OCI-LY1 (cell line): ENCODE measurements around the gene EIF2S3B.
A peak's percentile ranks its signal among the peaks of the same experiment; 100 is the strongest.

Source experiments
- H2AFZ ChIP-seq: fragments of 200-600 bp; sonication (generic), shearing (Covaris generic); 2 replicates; pipeline ENCODE4 v1.6.0; 2014; ENCODE audit warnings: antibody characterized with exemption, mild to moderate bottlenecking, low read length
- H3F3A ChIP-seq: fragments of 200-600 bp; sonication (generic), shearing (Covaris generic); 2 replicates; pipeline ENCODE4 v1.6.0; 2014; ENCODE audit warnings: mild to moderate bottlenecking, antibody characterized with exemption, low read length, moderate library complexity; ENCODE audit not compliant: insufficient read depth
- H3K27ac ChIP-seq: fragments of 200-600 bp; sonication (generic); 2 replicates; pipeline ENCODE4 v1.5.1; 2014; ENCODE audit warnings: low read length, mixed run types, mild to moderate bottlenecking, low read depth; ENCODE audit not compliant: poor library complexity, severe bottlenecking
- H3K27me3 ChIP-seq: fragments of 200-600 bp; sonication (generic); 2 replicates; pipeline ENCODE4 v1.6.0; 2014; ENCODE audit warnings: antibody characterized with exemption, mild to moderate bottlenecking, low read length, moderate library complexity; ENCODE audit not compliant: insufficient read depth
- H3K36me3 ChIP-seq: fragments of 200-600 bp; sonication (generic); 2 replicates; pipeline ENCODE4 v1.6.1; 2014; ENCODE audit warnings: mild to moderate bottlenecking, antibody characterized with exemption, low read length, moderate library complexity, mixed read lengths; ENCODE audit not compliant: insufficient read depth
- H3K4me1 ChIP-seq: fragments of 200-600 bp; sonication (generic); 2 replicates; pipeline ENCODE4 v1.5.1; 2014; ENCODE audit warnings: mild to moderate bottlenecking, low read length, moderate library complexity; ENCODE audit not compliant: insufficient read depth, severe bottlenecking
- H3K4me2 ChIP-seq: fragments of 200-600 bp; sonication (generic), shearing (Covaris generic); 2 replicates; pipeline ENCODE4 v1.6.1; 2014; ENCODE audit warnings: low read length
- H3K4me3 ChIP-seq: fragments of 200-600 bp; sonication (generic); 2 replicates; pipeline ENCODE4 v1.5.1; 2014; ENCODE audit warnings: low read length, low read depth, mild to moderate bottlenecking, mixed read lengths; ENCODE audit not compliant: poor library complexity, severe bottlenecking
- H3K79me2 ChIP-seq: fragments of 200-600 bp; shearing (Covaris generic); 2 replicates; pipeline ENCODE4 v1.6.1; 2016; ENCODE audit warnings: mixed run types, low read length, mixed read lengths; ENCODE audit not compliant: insufficient read depth
- H3K9ac ChIP-seq: fragments of 200-600 bp; sonication (generic), shearing (Covaris generic); 2 replicates; pipeline ENCODE4 v1.6.1; 2014; ENCODE audit warnings: mild to moderate bottlenecking, low read length, mixed read lengths
- H3K9me2 ChIP-seq: fragments of 200-600 bp; sonication (generic), shearing (Covaris generic); 2 replicates; pipeline ENCODE4 v1.6.1; 2014; ENCODE audit warnings: low read depth, mild to moderate bottlenecking, low read length, mixed read lengths
- H3K9me3 ChIP-seq: fragments of 200-600 bp; shearing (Covaris generic); 2 replicates; pipeline ENCODE4 v1.6.1; 2014; ENCODE audit warnings: low read length, mixed read lengths
- H4K20me1 ChIP-seq: fragments of 200-600 bp; sonication (generic), shearing (Covaris generic); 2 replicates; pipeline ENCODE4 v1.6.0; 2016; ENCODE audit warnings: mild to moderate bottlenecking, low read length; ENCODE audit not compliant: insufficient read depth
- CTCF ChIP-seq: fragments of 200-600 bp; sonication (generic), shearing (Covaris generic); IDR thresholded peaks from 2 replicates; pipeline ENCODE4 v1.5.1; 2017; ENCODE audit warnings: mild to moderate bottlenecking, antibody characterized with exemption, low read length, moderate library complexity, mixed read lengths
- EZH2 ChIP-seq: fragments of 200-600 bp; sonication (generic), shearing (Covaris generic); IDR thresholded peaks from 2 replicates; pipeline ENCODE4 v1.8.0; 2017; ENCODE audit warnings: borderline replicate concordance, mixed run types, mild to moderate bottlenecking, antibody characterized with exemption, low read length, moderate library complexity, mixed read lengths

EIF2S3B gene

GRCh38 chr12:10554756-10555481, 49.2 kb downstream of the EIF2S3B start:
- Histone ChIP-seq H3K9ac (peak overlapping the region; percentile 51), H3F3A (peaks cover 10% of the 10 kb centered on the region; the same call in 1 of the 2 replicates), H3K9me2 (no peaks in the 10 kb centered on the region), H2AFZ (no peak overlapping the region), H3K9me3 (peaks cover 12% of the 10 kb centered on the region), H3K36me3 (peaks cover 5% of the 10 kb centered on the region; the same call in 1 of the 2 replicates), H3K4me2 (peak overlapping the region; percentile 21), H4K20me1 (no peaks in the 10 kb centered on the region), H3K27ac (peak overlapping the region; percentile 99), H3K4me1 (peaks cover 66% of the 10 kb centered on the region), H3K27me3 (no peaks in the 10 kb centered on the region), H3K4me3 (peak overlapping the region; percentile 3), H3K79me2 (no peaks in the 10 kb centered on the region)
- no peak for TF ChIP-seq EZH2

GRCh38 chr12:10557329-10557728, 51.6 kb downstream of the EIF2S3B start:
- Histone ChIP-seq H3K9me3 (peaks cover 11% of the 10 kb centered on the region), H3K4me1 (peaks cover 90% of the 10 kb centered on the region), H3K27me3 (no peaks in the 10 kb centered on the region), H2AFZ (no peak overlapping the region), H3K9me2 (no peaks in the 10 kb centered on the region), H3K27ac (peak overlapping the region; percentile 99), H4K20me1 (no peaks in the 10 kb centered on the region), H3K4me2 (peak overlapping the region; percentile 83), H3K9ac (peak overlapping the region; percentile 83), H3F3A (peaks cover 10% of the 10 kb centered on the region; the same call in 1 of the 2 replicates), H3K4me3 (peak overlapping the region; percentile 53), H3K79me2 (no peaks in the 10 kb centered on the region), H3K36me3 (peaks cover 5% of the 10 kb centered on the region; the same call in 1 of the 2 replicates)
- TF ChIP-seq EZH2 (no peak), CTCF (no peak)

GRCh38 chr12:10557766-10558165, 52.1 kb downstream of the EIF2S3B start:
- H4K20me1 ChIP-seq, result no peaks in the 10 kb centered on the region
- peaks cover 2% of the 10 kb centered on the region; the same call in 1 of the 2 replicates for H3K36me3 ChIP-seq
- peaks cover 10% of the 10 kb centered on the region; the same call in 1 of the 2 replicates for H3F3A ChIP-seq
- H3K4me1 ChIP-seq, result peaks cover 95% of the 10 kb centered on the region
- H3K4me2 ChIP-seq, result peak overlapping the region; percentile 83
- H3K79me2 ChIP-seq, result no peaks in the 10 kb centered on the region
- H3K4me3 ChIP-seq, result peak overlapping the region; percentile 53
- peak overlapping the region; percentile 99 for H3K27ac ChIP-seq
- no peak overlapping the region for H2AFZ ChIP-seq
- H3K27me3 ChIP-seq, result no peaks in the 10 kb centered on the region
- no peaks in the 10 kb centered on the region for H3K9me2 ChIP-seq
- H3K9ac ChIP-seq, result peak overlapping the region; percentile 83
- no peak for TF ChIP-seq EZH2
- no peak for TF ChIP-seq CTCF
- H3K9me3 ChIP-seq, result peaks cover 6% of the 10 kb centered on the region
